Tongue (tissue), 1 donor: ENCODE data around the gene OR51G1. TPM values are rescaled to one million over a fixed set of nuclear protein-coding genes. Genes with fewer than 3 reads are reported as not detected.

ENCODE experiments used
- total RNA-seq: library from RNA; depleted of rRNA; stranded (reverse); fragments of >200 nt; gene quantifications from one replicate; pipeline ENCODE4 v1.2.3, GENCODE V29; 2014

The OR51G1 gene
- total RNA-seq, 1 donor from 2014 or later = not detected

Other genes starting within 250 kb of the OR51G1 start
- not detected for gene OR51E2, start 226.5 kb downstream of the OR51G1 start, total RNA-seq
- gene MMP26, start 219.6 kb downstream of the OR51G1 start, total RNA-seq = not detected
- not detected for gene OR51F1, start 154.4 kb downstream of the OR51G1 start, total RNA-seq
- not detected for gene OR52R1, start 120.0 kb downstream of the OR51G1 start, total RNA-seq
- not detected for gene OR51F2, start 103.0 kb downstream of the OR51G1 start, total RNA-seq
- gene OR51S1, start 75.1 kb downstream of the OR51G1 start, total RNA-seq = not detected
- not detected for gene OR51T1, start 42.4 kb downstream of the OR51G1 start, total RNA-seq
- not detected for gene OR51A7, start 20.6 kb downstream of the OR51G1 start, total RNA-seq
- gene OR51G2, start 5.0 kb downstream of the OR51G1 start, total RNA-seq = not detected
- not detected for gene OR51A4, start 23.3 kb upstream of the OR51G1 start, total RNA-seq
- not detected for gene OR51A2, start 31.4 kb upstream of the OR51G1 start, total RNA-seq
- not detected for gene OR51L1, start 70.5 kb upstream of the OR51G1 start, total RNA-seq
- gene OR52J3, start 122.2 kb upstream of the OR51G1 start, total RNA-seq = not detected
- gene OR52E2, start 135.3 kb upstream of the OR51G1 start, total RNA-seq = not detected
- not detected for gene OR52E1, start 145.2 kb upstream of the OR51G1 start, total RNA-seq
- gene OR52A5, start 214.0 kb upstream of the OR51G1 start, total RNA-seq = not detected
- not detected for gene OR52A1, start 230.4 kb upstream of the OR51G1 start, total RNA-seq